Activated gamma-delta T cell treated with anti-CD3 and anti-CD28 coated beads, Interleukin-2, amount 50 U/mL, for 16 hours (primary cell): ENCODE results near the gene KIF26B.
"Not testable (repeated sequence)": the region's sequence is repeated elsewhere in the genome, so short reads cannot be mapped to it uniquely, and the experiment has no call there.

Experiments used
- DNase-seq: peaks from one replicate; pipeline ENCODE4 v3.0.0-alpha.2; 2020; ENCODE audit warnings: low read depth

KIF26B gene

DNA sequence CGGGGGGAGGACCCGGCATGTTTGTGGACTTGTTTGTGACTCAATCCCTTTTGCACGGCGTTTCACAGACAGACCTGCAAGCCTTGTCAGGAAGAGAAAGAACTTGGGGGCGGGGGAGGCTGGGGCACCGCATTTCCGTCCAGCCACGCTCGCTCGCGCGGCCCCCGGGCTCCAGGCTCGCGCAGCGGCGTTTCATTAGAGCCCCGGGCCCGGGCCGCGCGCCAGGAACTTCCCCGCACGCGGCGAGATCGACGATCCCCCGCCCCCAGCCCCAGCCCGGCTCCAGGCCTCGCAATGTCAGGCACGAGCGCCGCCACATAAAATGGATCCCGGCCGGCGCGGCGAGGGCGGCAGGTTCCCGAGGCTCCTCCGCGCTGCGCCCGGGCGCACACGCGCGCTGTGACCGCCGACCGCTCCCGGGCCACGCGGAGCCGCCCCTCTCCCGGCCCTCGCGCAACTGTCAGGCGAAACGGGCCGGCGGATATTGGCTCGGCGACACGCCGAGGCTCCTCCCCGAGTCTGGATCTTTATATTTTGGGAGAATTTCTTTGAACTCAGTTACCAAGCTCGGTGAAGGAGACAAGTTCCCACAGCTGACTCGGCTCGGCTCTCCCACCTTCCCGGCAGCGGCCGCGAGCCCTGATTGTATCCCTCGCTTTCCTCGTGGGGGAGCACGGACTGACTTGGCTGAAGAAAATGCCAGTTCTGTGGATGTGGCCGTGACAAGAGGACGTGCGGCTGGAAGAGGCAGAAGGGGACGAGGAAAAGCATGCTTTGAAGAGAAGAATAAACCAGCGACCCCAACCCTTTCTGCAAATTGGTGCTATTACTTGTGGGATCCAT lies at the start of gene KIF26B:
Gene KIF26B, plus strand, starts transcription at position 557 of the 843 bp plus-strand sequence. CDS start 440 bp downstream, outside the sequence.
- no peak for DNase-seq

DNA sequence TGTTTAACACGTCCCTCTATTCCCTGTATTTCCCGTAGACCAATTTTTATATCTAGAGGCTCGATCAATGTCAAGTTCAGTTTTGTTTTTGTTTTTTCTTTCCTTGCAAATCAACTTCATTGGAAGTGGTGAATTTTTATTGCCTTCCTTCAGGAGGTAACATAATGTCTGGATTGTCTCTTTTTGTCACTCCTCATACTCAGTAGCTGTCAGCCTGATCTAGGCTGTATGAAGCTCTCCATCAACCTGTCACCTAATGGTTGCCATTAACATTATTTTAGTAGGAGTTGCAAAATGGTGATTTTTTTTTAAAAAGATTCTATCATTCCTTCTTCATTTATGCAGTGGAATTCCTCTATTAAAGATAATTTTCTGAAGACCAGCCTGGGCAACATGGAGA lies 49.7 kb upstream of the KIF26B start:
- DNase-seq: no peak

DNA sequence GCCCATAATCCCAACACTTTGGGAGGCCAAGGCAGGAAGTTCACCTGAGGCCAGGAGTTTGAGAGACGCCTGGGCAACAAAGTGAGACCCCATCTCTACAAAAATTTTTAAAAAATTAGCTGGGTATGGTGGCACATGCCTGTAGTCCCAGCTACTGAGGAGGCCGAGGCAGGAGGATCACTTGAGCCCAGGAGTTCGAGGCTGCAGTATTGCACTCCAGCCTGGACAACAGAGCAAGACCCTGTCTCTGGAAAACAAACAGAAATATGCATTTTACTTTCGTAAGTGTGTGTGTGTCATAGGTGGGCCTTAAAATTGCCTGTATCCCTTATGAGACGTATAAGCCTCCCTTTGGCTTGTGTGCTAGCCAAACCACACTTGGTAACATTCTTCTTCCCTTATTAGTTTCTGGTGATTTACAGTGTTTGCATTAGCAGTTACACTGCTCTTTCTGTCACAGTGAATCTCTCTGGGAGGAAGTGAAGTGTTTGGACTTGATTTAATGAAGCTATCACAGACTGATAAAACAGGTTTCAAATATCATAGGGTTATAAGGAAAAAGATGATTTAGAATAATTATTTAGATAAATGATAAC lies 48.9 kb upstream of the KIF26B start:
- DNase-seq: no peak

DNA sequence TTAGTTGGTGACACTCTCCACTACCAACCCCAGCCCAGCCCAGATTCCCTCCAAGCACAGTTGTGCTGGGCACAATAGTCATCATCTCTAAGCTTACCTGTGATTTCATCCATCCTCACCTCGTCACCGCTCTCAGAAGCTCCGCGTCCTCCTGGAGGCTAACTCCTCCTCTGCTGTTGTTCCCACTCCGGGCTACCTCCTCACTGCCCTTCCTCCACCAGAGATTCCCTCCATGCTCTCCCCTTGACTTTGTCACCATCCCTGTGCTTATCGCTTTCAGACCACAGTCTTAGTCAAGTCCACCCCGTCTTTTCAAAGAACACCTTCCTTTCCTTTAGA lies 47.0 kb upstream of the KIF26B start:
- DNase-seq: no peak

DNA sequence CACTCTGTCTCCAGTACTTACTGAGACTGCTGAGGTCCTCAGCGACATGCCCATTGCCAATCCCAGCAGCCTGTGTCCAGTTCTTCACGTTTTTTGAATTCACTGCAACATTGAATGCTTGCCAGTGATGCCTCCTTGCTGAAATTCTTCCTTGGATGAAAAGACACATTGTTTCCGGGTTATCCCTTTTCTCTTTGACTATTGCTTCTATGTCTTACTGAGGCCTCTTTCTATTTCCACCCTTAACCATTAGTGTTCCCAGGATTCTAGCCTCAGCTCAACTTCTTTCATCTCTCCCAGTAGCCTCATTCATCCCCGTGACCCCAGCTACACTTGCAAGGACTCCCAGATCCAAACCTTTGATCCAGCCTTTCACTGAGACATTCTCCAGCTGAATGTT lies 46.5 kb upstream of the KIF26B start:
- DNase-seq: no peak

DNA sequence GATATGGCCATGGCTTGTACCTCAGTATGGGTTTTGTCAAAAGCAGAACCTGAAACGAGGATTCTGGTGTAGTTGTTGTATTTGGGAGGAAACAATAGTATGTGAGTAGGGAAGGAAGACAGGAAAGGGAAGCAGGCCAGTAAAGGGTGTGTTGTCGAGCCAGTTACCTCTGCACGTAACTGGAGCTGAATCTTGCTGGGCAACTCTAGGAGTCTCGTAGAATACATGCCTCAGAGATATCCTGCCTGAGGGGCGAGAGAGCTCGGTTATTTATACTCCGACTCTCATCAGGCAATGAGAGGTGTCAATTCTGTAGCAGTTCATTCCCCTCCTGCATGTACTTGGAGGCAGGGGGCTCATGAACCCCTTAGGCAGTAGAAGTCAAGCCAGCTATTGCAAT lies 45.9 kb upstream of the KIF26B start:
- no peak for DNase-seq

DNA sequence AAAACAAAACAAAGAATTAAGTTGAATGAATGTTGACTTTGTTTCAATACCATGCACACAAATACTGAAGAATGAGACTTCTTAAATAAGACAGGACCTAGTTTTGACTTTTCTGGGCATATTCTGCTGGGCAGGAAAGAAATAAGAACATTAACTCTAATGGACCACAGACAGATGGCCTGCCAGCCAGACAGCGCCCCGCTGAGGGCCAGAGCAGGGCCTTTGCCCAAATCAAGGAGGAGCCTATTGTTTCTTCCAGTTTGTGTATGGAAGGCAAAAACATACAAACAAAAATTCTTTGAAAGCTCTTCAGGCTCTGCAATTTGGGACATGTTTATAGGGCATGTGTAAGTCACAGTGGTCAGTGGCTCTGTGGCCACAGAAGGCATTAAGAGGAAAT lies 44.4 kb upstream of the KIF26B start:
- no peak for DNase-seq

DNA sequence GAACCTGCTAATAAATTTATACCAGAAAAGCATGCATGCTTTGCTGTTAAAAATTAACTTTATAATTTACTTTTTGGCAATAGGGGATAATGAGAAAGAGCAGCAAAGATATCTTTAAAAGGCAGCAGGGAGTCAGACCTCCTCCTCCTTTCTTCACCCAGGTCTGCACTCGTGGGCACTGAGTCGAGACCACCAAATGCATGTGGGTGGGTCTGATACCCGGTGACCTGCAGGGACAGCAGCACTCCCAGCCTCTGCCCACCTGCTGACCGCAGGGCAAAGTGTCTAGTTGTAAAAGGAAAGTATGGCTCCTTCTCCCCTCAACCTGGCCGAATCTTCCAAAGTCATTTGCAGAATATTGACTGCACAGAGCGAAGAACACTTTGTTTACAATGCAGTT lies 43.7 kb upstream of the KIF26B start:
- DNase-seq: no peak

DNA sequence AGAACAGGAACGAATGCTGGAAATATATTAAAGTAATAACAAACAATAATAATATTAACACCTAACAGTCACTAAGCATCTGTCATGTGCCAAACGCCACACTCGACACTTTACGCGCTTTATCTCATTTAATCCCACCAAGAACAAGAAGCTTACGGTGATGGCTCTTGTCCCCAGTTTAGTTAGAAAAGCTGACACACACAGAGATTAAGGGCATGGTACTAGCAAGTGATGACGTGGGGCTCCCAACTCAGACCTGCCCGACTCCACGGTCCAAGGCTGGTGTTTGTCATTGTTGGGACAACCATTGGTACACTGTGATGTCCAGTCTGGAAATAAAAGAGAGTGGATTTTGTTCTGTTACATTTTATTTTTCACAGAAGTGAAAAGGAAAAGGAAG lies 41.1 kb upstream of the KIF26B start:
- no peak for DNase-seq

DNA sequence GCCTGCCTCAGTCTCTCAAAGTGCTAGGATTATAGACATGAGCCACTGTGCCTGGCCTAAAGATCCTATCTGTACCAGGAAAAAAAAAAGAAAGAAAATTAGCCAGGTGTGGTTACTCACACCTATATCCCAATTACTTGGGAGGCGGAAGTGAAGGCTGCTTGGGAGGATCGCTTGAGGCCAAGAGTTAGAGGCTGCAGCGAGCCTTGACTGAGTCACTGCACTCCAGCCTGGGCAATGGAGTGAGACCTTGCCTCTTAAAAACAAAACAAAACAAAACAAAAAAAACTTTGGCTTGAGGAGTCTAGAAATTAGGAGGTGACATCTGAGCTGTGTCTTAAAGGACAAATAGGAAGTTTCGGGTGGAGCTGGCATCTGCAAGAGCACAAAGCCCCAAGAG lies 38.7 kb upstream of the KIF26B start:
- no peak for DNase-seq

DNA sequence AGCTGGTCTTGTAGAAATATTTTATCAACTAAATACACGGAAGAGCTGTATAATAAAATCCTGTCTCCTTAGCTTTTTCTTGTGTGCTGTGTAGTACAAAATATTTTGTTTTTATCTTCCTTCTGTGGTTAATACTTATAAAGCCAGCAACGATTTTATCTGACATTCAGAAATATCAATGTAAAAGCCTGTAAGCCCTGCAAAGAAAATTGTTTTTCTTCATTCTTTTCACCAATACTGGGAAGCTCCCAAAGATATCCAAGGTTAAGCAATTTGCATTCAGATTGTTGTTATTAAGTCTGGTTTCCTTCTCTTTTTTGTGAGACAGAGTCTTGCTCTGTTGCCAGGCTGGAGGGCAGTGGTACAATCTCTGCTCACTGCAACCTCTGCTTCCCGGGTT lies 38.0 kb upstream of the KIF26B start:
- DNase-seq: no peak

DNA sequence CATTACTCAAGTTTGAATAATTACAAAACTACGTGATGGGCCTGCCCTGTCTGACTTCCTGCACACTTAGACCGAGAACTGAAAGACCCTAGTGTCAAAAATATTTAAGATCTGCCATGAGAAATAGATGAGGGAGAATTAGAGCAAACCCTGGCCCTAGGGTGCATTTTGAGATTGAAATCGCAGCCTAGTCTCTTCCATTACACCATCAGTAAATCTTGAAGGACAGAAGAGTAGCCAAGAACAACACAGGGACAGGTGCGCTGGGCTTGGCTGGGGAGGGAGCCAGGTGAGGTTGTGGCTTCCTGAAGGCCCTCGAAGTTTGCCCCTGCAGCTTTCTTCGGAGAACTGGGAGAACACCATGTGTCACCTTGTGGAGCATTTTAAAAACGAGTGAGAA lies 36.7 kb upstream of the KIF26B start:
- DNase-seq: no peak

DNA sequence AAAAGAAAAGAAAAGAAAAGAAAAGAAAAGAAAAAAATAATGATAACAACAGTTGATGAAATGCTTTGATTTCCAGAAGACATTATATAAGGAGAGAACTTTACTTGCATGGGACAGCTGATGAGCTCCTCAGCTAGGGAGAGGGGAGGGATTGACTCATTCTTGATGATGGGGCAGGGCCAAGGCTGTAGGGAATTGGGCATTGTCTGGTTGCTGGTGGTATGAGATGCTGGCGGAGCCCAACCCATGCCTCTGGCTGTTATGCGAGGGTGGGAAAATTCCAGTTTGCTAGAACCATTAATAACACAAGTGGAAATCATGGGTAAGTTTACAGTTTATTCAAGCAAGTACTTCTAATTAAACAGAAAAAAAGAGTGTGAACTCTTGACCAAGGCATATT lies 36.0 kb upstream of the KIF26B start:
- no peak for DNase-seq

DNA sequence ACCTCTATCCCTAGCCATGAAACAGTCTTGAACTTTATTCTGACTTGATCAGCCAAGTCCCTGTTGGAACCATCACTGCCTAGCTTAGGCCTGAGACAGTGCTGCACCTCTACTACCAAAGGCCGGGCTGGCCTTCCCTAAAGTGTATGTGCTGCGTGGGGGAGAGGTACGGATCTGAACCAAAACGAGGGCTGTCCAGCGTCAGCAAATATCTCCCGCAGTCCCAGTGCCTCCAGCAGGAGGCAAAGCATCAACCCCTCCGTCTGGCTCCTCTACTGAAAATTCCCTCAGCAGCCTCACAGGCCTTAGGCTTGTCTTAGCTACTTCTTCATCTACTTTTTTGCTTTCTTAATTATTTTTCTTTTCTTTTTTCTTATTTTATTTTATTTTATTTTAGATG lies 33.3 kb upstream of the KIF26B start:
- no peak for DNase-seq

DNA sequence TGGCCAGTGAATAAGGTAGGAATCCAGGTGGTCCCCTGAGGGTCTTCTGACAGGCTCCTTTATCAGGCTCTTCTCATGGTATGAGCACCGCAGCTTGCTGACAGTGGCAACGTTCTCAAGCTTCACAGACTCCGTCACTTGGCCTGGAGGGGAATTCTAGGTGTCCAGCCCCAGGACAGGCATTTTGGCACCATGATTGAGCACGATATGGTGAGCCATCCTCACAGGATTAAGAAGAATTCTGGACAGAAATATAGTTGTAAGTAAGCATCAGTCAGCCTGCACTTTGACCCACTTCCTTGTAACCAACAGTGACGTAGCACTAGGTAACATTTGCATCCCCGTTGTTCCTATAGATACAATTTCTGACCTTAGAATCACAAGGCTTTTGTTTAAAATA lies 30.5 kb upstream of the KIF26B start:
- DNase-seq: no peak

DNA sequence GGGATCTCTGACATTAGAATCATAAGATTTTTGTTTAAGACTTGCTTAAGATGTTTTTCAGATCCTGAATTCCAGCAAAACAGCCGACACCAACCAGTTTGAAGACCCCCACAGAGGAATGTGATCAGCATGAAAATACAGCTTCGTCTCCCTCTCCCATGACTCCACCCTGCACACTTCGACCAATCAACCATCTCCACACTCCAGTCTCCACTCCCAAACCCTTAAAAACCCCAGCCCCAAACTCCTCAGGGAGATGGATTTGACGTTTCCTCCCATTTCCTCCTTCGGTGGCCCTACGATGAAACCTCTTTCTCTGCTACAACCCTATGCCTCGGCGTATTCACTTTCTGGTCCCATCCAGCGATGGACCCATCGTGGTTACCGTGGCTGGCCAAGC lies 30.1 kb upstream of the KIF26B start:
- DNase-seq: no peak

DNA sequence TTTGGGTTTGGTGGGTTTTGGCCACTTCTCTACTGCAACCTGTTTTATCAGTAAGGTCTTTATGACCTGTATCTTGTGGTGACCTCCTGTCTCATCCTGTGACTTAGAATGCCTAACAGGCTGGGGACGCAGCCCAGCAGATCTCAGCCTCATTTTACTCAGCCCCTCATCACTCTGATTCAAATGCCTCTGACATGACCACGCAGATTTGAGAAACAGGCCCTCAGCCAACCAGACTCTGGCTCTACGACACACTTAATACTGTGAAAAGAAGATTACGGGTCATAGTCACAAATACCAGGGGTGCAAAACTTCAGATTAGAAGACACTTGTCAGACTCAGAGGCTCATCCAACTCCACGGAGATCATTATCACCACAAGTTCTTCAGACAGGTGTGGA lies 28.3 kb upstream of the KIF26B start:
- no peak for DNase-seq

DNA sequence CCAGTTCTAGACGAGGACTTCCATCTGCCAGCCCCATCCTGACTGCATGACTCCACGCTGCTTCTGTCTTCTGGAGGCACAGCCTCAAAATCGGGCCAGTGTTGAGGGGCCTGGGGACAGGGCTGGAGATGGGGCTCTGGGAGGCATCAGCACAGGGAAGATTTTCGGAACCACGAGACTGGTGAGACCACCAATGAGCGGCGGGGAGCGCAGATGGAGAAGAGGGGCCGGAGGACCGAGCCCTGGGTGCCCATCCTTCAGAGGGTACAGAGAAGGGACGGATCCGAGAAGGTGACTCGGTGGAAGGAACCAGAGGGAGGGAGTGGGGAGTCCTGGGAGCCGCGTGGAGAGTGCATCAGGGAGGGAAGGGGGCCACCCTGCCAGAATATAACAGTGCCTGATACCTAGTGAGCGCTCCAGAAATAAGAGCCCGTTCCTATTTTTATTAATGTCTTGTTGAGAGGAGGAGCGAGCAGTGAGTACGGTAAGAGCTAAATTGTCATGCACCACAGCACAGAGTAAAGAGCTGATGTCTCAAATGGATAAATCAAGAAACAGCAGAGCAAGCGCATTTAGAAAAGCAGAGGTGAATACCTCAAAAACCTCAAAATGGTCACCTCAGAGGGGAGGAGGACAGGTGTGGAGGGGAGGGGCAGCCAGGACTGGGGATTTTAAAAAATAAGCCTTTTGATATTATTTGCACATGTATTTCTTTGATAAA lies 26.2 kb upstream of the KIF26B start:
- no peak for DNase-seq

DNA sequence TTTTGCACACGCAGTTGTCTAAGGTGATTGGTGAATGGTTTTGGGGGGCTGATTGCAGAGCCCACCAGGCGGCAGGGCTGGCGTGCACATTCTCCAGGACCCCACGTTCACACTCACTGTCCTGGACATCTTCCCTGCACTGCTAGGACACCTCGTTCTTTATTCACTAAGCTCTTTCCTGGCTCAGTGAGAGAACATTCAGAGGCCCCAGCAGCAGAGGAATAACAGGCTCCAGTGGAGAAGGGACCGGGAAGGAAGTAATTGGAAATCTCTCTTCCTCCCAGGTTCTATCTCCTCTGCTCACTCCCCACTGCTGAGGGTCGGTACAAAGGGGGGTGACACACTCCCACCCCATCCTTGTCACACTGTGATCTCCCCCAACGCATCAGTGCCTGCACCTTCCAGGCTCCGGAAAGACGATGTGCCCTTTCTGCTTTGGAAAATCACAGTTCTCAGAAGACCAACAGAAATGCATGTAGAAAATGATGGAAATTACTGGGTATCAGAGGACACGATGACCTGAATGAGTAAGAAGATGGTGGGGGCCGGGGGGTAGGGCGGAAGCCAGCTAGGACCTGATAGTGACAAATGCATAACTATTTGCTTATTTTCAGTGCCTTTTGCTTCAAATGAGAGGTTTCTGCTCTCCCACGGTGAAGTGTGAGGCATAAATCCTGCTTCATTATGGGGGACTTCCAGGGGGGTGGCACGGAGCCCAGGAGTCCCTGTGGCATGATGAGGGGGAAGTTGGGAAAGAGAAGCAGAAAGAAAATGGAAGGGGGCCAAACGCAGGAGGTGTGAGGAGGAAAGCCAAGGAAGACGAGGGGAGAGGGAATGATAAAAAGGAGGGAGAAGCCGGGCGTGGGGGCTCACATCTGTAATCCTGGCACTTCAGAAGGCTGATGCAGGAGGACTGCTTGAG lies 25.2 kb upstream of the KIF26B start:
- no peak for DNase-seq

DNA sequence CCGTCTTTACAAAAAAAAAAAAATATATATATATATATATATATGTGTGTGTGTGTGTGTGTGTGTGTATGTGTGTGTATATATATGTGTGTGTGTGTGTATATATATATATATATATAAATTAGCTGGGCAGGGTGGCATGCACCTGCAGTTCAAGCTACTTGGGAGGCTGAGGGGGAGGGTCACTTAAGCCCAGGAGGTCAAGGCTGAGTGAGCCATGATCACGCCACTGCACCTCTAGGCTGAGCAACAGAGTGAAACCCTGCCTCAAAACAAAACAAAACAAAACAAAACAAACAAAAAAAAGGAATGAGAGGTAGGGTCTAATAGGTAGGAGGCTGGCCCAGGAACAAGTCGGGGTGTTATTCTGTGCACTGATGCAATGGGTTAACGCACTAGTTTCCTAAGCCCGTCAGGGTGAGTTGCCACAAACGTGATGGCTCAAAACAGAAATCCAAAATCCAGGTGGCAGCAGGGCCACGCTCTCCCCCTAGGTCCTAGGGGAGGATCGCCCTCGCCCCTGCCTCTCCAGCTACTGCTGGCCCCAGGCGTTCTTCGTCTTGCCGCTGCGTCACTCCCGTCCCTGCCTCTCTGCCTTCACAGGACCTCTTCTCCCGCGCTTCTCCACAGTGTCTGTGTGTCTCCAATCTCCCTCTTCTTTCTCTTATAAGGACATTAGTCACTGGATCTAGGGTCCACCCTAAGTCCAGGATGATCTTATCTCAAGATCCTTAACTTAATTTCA lies 24.3 kb upstream of the KIF26B start:
- DNase-seq: not testable (repeated sequence)

DNA sequence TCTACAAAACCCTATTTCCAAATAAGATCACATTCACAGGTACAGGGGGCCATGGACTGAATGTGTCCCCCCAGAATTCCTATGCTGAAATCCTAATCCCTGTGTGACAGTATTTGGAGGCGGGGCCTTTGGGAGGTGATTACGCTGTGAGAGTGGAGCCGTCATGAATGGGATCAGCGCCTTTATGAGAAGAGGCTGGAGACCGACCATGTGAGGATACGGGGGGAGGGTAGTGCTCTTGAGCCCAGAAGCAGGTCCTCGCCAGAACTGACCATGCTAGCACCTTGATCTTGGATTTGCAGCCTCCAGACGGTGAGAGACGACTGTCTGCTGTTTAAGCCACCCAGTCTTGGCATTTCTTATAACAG lies 23.8 kb upstream of the KIF26B start:
- DNase-seq: no peak

DNA sequence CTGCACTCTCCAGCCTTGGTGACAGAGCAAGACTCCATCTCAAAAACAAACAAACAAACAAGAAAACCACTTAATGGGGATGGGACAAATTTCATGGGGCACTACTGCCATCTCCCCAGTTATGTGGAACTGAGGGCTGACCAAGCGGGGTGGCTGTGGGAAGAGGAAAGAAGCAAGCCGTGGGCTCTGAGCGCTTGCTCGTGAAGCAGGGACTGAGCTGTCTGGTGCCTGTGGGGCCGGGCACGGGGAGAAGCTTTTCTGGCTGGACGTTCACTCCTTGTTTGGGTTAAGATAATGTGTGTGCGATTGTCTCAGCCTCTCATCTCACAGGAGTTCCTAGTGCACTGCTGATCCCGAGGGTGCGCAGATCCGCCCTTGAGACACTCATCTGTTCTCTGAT lies 22.0 kb upstream of the KIF26B start:
- no peak for DNase-seq
